Measurements from ENCODE around the gene BARX1.

DNA sequence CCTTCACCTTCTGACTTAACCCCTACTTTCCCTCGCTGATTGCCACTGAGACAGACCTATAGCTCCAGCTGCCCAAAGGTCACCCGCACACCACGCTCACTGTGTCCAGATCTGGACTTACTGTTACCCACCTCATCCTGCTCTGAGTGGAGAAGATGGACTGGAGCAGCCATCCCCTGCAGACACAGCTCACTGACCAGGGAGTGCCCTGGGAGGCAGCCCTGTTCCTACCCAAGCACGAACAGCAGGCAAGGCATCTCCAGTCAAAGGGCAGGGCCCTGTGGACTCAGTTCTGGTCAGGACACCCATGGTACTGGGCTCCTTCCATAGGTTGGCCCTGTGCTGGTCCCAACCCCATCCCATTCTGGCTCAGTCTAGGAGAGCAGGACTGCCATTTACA is 9.5 kb upstream of the BARX1 start:
- no peak for TF ChIP-seq EZH2phosphoT487 (IDR thresholded peaks at IDR 0.05; ENCODE audit: insufficient read depth, low read depth)
- TF ChIP-seq EZH2 (IDR thresholded peaks at IDR 0.05; ENCODE audit: insufficient read depth, poor library complexity, severe bottlenecking): no peak

Measured in GM23248 (cell line).